ENCODE measurements around the gene ERN1. TPM values are rescaled to one million over a fixed set of nuclear protein-coding genes. Genes with fewer than 3 reads are reported as not detected.

Gene ERN1
- total and polyA plus RNA-seq, 2 of the 13 experiments (the other 11 are each of a cell fraction or from before 2014, with no cell fraction given), result 6.0 to 12.7 TPM

DNA sequence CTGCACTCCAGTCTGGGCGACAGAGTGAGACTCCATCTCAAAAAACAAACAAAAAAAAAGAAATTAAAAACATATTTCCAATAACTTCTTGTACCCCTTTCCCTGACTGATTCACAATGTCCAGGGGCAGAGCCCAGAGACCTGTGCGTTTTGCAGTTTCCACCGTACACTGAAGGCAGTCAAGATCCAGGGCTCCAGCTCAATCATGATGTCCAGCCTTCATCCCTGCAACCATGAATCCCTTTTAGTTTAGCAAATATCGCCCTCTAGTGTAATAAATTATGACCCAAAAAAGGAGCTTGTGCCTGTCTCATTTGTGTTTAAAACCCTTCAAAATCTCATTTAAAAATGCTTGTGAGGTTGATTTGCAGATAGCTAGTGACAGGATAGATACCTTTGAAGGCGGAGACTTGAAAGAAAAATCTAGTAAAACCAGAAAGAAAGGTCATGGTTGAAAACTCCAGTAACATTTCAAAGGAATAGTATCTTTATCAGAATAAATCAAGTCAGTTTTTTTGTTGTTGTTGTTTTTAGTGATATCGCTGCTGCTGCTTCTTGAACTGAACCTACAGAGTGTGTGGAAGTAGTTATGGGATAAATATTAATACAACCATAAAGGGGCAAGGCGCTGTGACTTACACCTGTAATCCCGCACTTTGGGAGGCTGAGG is 3.7 kb upstream of the ERN1 start (continued):
- TF ChIP-seq, protein P1, sequence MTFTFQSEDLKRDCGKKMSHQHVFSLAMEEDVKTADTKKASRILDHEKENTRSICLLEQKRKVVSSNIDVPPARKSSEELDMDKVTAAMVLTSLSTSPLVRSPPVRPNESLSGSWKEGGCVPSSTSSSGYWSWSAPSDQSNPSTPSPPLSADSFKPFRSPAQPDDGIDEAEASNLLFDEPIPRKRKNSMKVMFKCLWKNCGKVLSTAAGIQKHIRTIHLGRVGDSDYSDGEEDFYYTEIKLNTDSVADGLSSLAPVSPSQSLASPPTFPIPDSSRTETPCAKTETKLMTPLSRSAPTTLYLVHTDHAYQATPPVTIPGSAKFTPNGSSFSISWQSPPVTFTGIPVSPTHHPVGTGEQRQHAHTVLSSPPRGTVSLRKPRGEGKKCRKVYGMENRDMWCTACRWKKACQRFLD (CRISPR knock-in tag; IDR thresholded peaks at IDR 0.05; ENCODE audit: borderline replicate concordance), result no peak
- TF ChIP-seq HNF4G (IDR thresholded peaks at IDR 0.05; ENCODE audit: borderline replicate concordance, low read depth, low read length) (no peak), HNF4G (CRISPR knock-in tag; IDR thresholded peaks at IDR 0.05; ENCODE audit: borderline replicate concordance, low read depth) (no peak), ZFP36L2 (CRISPR knock-in tag; IDR thresholded peaks at IDR 0.05) (no peak), ZNF446 (CRISPR knock-in tag; IDR thresholded peaks at IDR 0.05) (no peak), ZNF232 (CRISPR knock-in tag; IDR thresholded peaks at IDR 0.05; ENCODE audit: borderline replicate concordance) (no peak), THYN1 (CRISPR knock-in tag; IDR thresholded peaks at IDR 0.05; ENCODE audit: borderline replicate concordance, low read depth) (0 out of 2 replicates have a peak, but pooled peaks have one; percentile 87), ZNF460 (CRISPR knock-in tag; IDR thresholded peaks at IDR 0.05; ENCODE audit: borderline replicate concordance) (no peak), MAZ (IDR thresholded peaks at IDR 0.05; ENCODE audit: borderline replicate concordance, low read depth, low read length) (no peak), MAZ (CRISPR knock-in tag; IDR thresholded peaks at IDR 0.05; ENCODE audit: low read depth) (no peak), NFYC (CRISPR knock-in tag; IDR thresholded peaks at IDR 0.05) (no peak), HOXA5 (CRISPR knock-in tag; IDR thresholded peaks at IDR 0.05) (no peak), ZNF329 (CRISPR knock-in tag; IDR thresholded peaks at IDR 0.05; ENCODE audit: low read depth) (no peak), ZBTB38 (CRISPR knock-in tag; IDR thresholded peaks at IDR 0.05) (no peak), CC2D1A (CRISPR knock-in tag; IDR thresholded peaks at IDR 0.05) (no peak), ZNF350 (CRISPR knock-in tag; IDR thresholded peaks at IDR 0.05; ENCODE audit: borderline replicate concordance, low read depth) (no peak), FOXA1 (IDR thresholded peaks at IDR 0.05) (no peak), FOXA1 (CRISPR knock-in tag; IDR thresholded peaks at IDR 0.05) (no peak), RBFOX2 (IDR thresholded peaks at IDR 0.05; ENCODE audit: low read depth, low read length) (no peak), SMAD3 (CRISPR knock-in tag; IDR thresholded peaks at IDR 0.05) (peak; percentile 1; the same call in 1 of the 2 replicates)
- TF ChIP-seq, protein P2, sequence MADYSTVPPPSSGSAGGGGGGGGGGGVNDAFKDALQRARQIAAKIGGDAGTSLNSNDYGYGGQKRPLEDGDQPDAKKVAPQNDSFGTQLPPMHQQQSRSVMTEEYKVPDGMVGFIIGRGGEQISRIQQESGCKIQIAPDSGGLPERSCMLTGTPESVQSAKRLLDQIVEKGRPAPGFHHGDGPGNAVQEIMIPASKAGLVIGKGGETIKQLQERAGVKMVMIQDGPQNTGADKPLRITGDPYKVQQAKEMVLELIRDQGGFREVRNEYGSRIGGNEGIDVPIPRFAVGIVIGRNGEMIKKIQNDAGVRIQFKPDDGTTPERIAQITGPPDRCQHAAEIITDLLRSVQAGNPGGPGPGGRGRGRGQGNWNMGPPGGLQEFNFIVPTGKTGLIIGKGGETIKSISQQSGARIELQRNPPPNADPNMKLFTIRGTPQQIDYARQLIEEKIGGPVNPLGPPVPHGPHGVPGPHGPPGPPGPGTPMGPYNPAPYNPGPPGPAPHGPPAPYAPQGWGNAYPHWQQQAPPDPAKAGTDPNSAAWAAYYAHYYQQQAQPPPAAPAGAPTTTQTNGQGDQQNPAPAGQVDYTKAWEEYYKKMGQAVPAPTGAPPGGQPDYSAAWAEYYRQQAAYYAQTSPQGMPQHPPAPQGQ (CRISPR knock-in tag; IDR thresholded peaks at IDR 0.05; ENCODE audit: borderline replicate concordance), result no peak
- TF ChIP-seq, protein P3, sequence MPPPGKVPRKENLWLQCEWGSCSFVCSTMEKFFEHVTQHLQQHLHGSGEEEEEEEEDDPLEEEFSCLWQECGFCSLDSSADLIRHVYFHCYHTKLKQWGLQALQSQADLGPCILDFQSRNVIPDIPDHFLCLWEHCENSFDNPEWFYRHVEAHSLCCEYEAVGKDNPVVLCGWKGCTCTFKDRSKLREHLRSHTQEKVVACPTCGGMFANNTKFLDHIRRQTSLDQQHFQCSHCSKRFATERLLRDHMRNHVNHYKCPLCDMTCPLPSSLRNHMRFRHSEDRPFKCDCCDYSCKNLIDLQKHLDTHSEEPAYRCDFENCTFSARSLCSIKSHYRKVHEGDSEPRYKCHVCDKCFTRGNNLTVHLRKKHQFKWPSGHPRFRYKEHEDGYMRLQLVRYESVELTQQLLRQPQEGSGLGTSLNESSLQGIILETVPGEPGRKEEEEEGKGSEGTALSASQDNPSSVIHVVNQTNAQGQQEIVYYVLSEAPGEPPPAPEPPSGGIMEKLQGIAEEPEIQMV (CRISPR knock-in tag; IDR thresholded peaks at IDR 0.05; ENCODE audit: low read depth), result no peak

Measured in HepG2 (cell line).